ENCODE results near the gene KCNK13. TPM values are rescaled to one million over a fixed set of nuclear protein-coding genes. Genes with fewer than 3 reads are reported as not detected.

Gene KCNK13
- total and polyA plus RNA-seq, 2 of the 4 experiments (the other 2 are of a cell fraction): not detected

DNA sequence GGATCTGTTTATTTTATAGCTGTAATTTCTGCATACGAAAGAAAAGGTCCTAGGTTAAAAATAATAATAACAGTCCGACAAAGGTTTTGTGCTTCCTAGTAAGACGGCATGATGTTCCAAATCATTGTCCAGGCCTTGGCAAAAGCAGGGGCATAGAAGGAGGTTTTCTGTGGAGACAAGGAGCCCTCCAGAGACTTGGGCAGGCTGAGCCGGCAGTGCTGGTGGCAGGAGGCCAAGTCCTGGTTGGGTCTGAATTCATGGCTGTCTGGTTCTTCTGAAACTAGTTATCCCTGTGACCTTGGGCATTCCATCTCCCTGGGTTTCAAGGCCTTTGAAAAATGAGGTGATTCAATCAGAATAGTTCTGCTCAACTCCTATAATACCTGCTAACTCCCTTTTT lies 44.0 kb downstream of the KCNK13 start:
- dilution Hi-C loops (cut with HindIII; ENCODE audit: low sequenced_read_pairs, unreplicated experiment): no loop called here
- intact Hi-C loops (cut with micrococcal nuclease): no loop called here
- DNase-seq: no peak

More for the DNA sequence above, 44.0 kb downstream of the KCNK13 start:
- no peak overlapping the region for H2AFZ ChIP-seq (replicated peaks; ENCODE audit: low read length, poor library complexity)
- no peak overlapping the region for H3K14ac ChIP-seq (replicated peaks; ENCODE audit: low read depth, low read length)
- no peaks in the 10 kb centered on the region for H4K20me1 ChIP-seq (ENCODE audit: insufficient read depth, low read length)
- no peak overlapping the region for H4K91ac ChIP-seq (ENCODE audit: insufficient read depth, low read depth, low read length)
- H2BK15ac ChIP-seq (ENCODE audit: low read depth, low read length): no peak overlapping the region
- H3K56ac ChIP-seq (ENCODE audit: extremely low read depth, insufficient read depth, low read length): no peak overlapping the region
- ChIA-PET POLR2A (ENCODE audit: unreplicated experiment) (no interaction called here), CTCF (no interaction called here)
- H2AK9ac ChIP-seq (replicated peaks; ENCODE audit: low read depth, low read length, poor library complexity): no peak overlapping the region
- H3K9me1 ChIP-seq (ENCODE audit: insufficient read depth, low read length): no peaks in the 10 kb centered on the region
- in situ Hi-C loops (cut with MboI; ENCODE audit: low sequenced_read_pairs): no loop called here
- BruUV-seq (replicated peaks): no TSS peak
- no peak for ATAC-seq (ENCODE audit: low read depth)
- peaks cover 7% of the 10 kb centered on the region; the same call in 1 of the 2 replicates for H3K27me3 ChIP-seq (ENCODE audit: control insufficient read depth, insufficient read depth, low read length)
- H4K5ac ChIP-seq (ENCODE audit: low read depth, low read length): no peak overlapping the region
- H3K9me3 ChIP-seq (ENCODE audit: control insufficient read depth, insufficient read depth, low read length): 0 out of 2 replicates have a peak, but pooled peaks cover 2% of the 10 kb centered on the region
- TF ChIP-seq SMC3 (IDR thresholded peaks at IDR 0.05; ENCODE audit: low read depth, low read length) (no peak), RCOR1 (IDR thresholded peaks at IDR 0.05; ENCODE audit: insufficient replicate concordance, low read length) (no peak), CHD1 (IDR thresholded peaks at IDR 0.05; ENCODE audit: low read depth, low read length) (no peak), NFE2L2 (IDR thresholded peaks at IDR 0.05; ENCODE audit: low read depth, low read length) (no peak), MAFK (IDR thresholded peaks at IDR 0.05; ENCODE audit: low read depth, low read length) (no peak), RAD21 (IDR thresholded peaks at IDR 0.05; ENCODE audit: low read length) (no peak), POLR2A (IDR thresholded peaks at IDR 0.05; ENCODE audit: low read depth, low read length) (no peak), CEBPB (IDR thresholded peaks at IDR 0.05; ENCODE audit: low read depth, low read length) (no peak), RFX5 (IDR thresholded peaks at IDR 0.05; ENCODE audit: low read depth, low read length) (no peak), MXI1 (IDR thresholded peaks at IDR 0.05; ENCODE audit: borderline replicate concordance, low read depth, low read length) (no peak), MAZ (IDR thresholded peaks at IDR 0.05; ENCODE audit: borderline replicate concordance, low read depth, low read length) (no peak), USF2 (IDR thresholded peaks at IDR 0.05; ENCODE audit: low read depth, low read length) (no peak), FOS (IDR thresholded peaks at IDR 0.05; ENCODE audit: low read depth, low read length) (no peak)
- TF ChIP-seq, protein P1, sequence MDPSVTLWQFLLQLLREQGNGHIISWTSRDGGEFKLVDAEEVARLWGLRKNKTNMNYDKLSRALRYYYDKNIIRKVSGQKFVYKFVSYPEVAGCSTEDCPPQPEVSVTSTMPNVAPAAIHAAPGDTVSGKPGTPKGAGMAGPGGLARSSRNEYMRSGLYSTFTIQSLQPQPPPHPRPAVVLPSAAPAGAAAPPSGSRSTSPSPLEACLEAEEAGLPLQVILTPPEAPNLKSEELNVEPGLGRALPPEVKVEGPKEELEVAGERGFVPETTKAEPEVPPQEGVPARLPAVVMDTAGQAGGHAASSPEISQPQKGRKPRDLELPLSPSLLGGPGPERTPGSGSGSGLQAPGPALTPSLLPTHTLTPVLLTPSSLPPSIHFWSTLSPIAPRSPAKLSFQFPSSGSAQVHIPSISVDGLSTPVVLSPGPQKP (IDR thresholded peaks at IDR 0.05; ENCODE audit: borderline replicate concordance, low read depth, low read length): no peak
- TF ChIP-seq, protein P2, sequence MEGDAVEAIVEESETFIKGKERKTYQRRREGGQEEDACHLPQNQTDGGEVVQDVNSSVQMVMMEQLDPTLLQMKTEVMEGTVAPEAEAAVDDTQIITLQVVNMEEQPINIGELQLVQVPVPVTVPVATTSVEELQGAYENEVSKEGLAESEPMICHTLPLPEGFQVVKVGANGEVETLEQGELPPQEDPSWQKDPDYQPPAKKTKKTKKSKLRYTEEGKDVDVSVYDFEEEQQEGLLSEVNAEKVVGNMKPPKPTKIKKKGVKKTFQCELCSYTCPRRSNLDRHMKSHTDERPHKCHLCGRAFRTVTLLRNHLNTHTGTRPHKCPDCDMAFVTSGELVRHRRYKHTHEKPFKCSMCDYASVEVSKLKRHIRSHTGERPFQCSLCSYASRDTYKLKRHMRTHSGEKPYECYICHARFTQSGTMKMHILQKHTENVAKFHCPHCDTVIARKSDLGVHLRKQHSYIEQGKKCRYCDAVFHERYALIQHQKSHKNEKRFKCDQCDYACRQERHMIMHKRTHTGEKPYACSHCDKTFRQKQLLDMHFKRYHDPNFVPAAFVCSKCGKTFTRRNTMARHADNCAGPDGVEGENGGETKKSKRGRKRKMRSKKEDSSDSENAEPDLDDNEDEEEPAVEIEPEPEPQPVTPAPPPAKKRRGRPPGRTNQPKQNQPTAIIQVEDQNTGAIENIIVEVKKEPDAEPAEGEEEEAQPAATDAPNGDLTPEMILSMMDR (conservative IDR thresholded peaks at IDR 0.05; ENCODE audit: low read depth, low read length): no peak
- H3K23ac ChIP-seq (ENCODE audit: low read depth, low read length): no peak overlapping the region
- no peak overlapping the region for H2BK120ac ChIP-seq (ENCODE audit: low read depth, low read length)
- no peak overlapping the region for H2BK5ac ChIP-seq (ENCODE audit: low read depth, low read length, poor library complexity, severe bottlenecking)
- no peak overlapping the region for H3K4me2 ChIP-seq (ENCODE audit: low read depth, low read length)
- H3K4me1 ChIP-seq (ENCODE audit: control insufficient read depth, insufficient read depth, low read length): no peaks in the 10 kb centered on the region
- H3K27ac ChIP-seq (ENCODE audit: insufficient read depth, low read length): no peak overlapping the region
- H2AK5ac ChIP-seq (ENCODE audit: low read depth, low read length): no peak overlapping the region
- WGBS, 2 experiments (ENCODE audit: extremely low coverage in 2 of 2, insufficient read length in 1 of 2): 40% methylated on average over 3 of the region's 4 CpGs; no CpG with 5 or more reads in 1 of the 2 experiments
- H3K79me1 ChIP-seq (ENCODE audit: low read depth in 1 of 2, low read length in 2 of 2): no peaks in the 10 kb centered on the region
- H3K4ac ChIP-seq (ENCODE audit: low read depth, low read length): no peak overlapping the region
- no peak overlapping the region for H3K4me3 ChIP-seq (ENCODE audit: insufficient read depth, low read depth, low read length)
- no peak overlapping the region for H3K9ac ChIP-seq (ENCODE audit: low read depth, low read length)
- H2BK20ac ChIP-seq (ENCODE audit: low read depth, low read length): no peak overlapping the region
- no peaks in the 10 kb centered on the region for H3K36me3 ChIP-seq (ENCODE audit: control insufficient read depth, insufficient read depth, low read length)
- H3K18ac ChIP-seq (ENCODE audit: low read depth, low read length): no peak overlapping the region
- H4K8ac ChIP-seq (ENCODE audit: low read depth in 2 of 2, low read length in 2 of 2): no peak overlapping the region
